T-helper 17 cell (primary cell): ENCODE data around the gene CTNS. TPM values are rescaled to one million over a fixed set of nuclear protein-coding genes. Genes with fewer than 3 reads are reported as not detected.

Experiments used
- ATAC-seq: fragments of 150-1000 bp; cut with Tn5 transposase; 2 replicates; pipeline ENCODE4 v1.10.0; 2021; ENCODE audit warnings: mild to moderate bottlenecking, moderate library complexity
- DNase-seq, 3 donors: peaks; one replicate each; pipeline versions ENCODE4 v3.0.0 to v3.0.0-alpha.2; 2020 to 2021
- H3K9me3 ChIP-seq: one replicate; pipeline ENCODE4 v1.7.0; 2013; ENCODE audit warnings: low read length, mild to moderate bottlenecking; ENCODE audit not compliant: control insufficient read depth, poor library complexity, severe bottlenecking
- H3K27ac Mint-ChIP-seq: one replicate; pipeline ENCODE4 v1.8.0; 2022; ENCODE audit warnings: mild to moderate bottlenecking, moderate library complexity, mixed read lengths
- H3K27me3 Mint-ChIP-seq: one replicate; pipeline ENCODE4 v1.8.0; 2022; ENCODE audit warnings: mixed read lengths
- H3K36me3 Mint-ChIP-seq: one replicate; pipeline ENCODE4 v1.8.0; 2022; ENCODE audit warnings: low read depth, mixed read lengths
- H3K4me1 Mint-ChIP-seq: one replicate; pipeline ENCODE4 v1.8.0; 2022; ENCODE audit warnings: mild to moderate bottlenecking, mixed read lengths
- H3K4me3 Mint-ChIP-seq: one replicate; pipeline ENCODE4 v1.8.0; 2022; ENCODE audit warnings: mild to moderate bottlenecking, moderate library complexity, mixed read lengths
- total RNA-seq, 4 donors: library from RNA in 2 of 4; stranded (reverse) in 2 of 4; gene quantifications; one replicate each; pipeline ENCODE4 v1.2.3 and lab custom pipeline; 2022 to 2026

Gene CTNS
- total RNA-seq (1 to 10 TPM; 6.9 to 7.4 TPM), total RNA-seq (lab: John Stamatoyannopoulos, UW) (12.1 to 23.6 reads per million in 2 donors)

GRCh38 chr17:3636154-3636907, at the start of gene CTNS, which contains the start of gene SHPK:
TSS of gene CTNS (plus strand) at chr17:3636760. CDS start at chr17:3640207, 3,447 bp downstream.
TSS of gene SHPK (minus strand) at chr17:3636250. CDS start at chr17:3636219, 31 bp downstream.
- peak; percentile 91 to 95 (median 93) for DNase-seq
- H3K27ac Mint-ChIP-seq = peak within 1 kb of the TSS; percentile 92
- no peaks in the 10 kb centered on the region for H3K27me3 Mint-ChIP-seq
- ATAC-seq = peak; percentile 98
- peak within 1 kb of the TSS; percentile 95 for H3K4me3 Mint-ChIP-seq
- peaks cover 23% of the 10 kb centered on the region for H3K4me1 Mint-ChIP-seq
- H3K36me3 Mint-ChIP-seq = no peaks in the 10 kb centered on the region
- H3K9me3 ChIP-seq = no peaks in the 10 kb centered on the region

DNA sequence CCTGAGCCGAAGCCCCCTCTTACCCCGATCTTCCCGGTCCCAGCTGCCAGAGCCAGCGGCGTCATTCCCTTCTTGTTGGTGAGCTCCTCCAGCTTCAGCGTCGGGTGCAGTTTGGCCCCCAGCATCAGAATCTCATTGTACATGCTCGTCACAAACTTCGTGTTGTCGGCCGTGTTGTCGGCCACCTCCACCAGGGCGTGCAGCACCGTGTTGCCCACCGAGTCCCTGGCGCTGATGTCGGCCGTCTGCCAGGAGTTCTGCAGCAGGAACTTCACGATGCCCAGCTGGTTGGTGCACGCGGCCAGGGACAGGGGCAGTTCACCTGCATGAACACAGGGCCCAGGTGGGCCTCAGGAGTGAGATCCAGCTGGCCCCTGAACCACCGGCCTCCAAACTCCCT, 46.8 kb upstream of the CTNS start:
- Mint-ChIP-seq H3K4me1 (peaks cover 3% of the 10 kb centered on the region), H3K27ac (peak overlapping the region; percentile 53), H3K27me3 (no peaks in the 10 kb centered on the region), H3K4me3 (no peak overlapping the region), H3K36me3 (peaks cover 3% of the 10 kb centered on the region)
- no peak for DNase-seq
- no peak for ATAC-seq
- no peaks in the 10 kb centered on the region for H3K9me3 ChIP-seq

- H3K9me3 ChIP-seq = no peaks in the 10 kb centered on the region
- no peak overlapping the region for H3K27ac Mint-ChIP-seq
- ATAC-seq (no peak), DNase-seq (no peak)
- no peaks in the 10 kb centered on the region for H3K27me3 Mint-ChIP-seq
- peaks cover 3% of the 10 kb centered on the region for H3K4me1 Mint-ChIP-seq
- H3K36me3 Mint-ChIP-seq = peaks cover 3% of the 10 kb centered on the region
- no peak overlapping the region for H3K4me3 Mint-ChIP-seq
These were observed 46.3 kb upstream of the CTNS start for GRCh38 chr17:3590231-3590630.

DNA sequence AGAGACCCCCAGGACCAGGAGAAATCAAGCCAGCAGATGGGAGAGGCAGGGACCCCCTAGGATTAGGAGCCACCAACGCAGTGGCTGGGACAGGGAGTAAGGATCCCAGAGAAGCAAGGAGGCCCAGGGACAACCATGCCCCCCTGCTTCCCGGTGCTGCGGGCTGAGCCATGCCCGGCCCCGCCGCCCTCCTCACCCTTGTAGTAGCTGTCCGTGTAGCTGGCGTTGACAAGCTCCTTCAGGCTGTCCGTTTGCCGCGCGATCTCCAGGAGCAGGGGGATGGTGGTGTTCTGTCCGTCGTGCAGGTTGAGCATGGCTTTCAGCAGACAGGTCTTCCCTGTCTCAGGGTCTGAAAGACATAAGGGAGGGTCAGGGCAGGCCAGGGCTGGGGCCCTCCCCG, 45.8 kb upstream of the CTNS start:
- peaks cover 3% of the 10 kb centered on the region for H3K4me1 Mint-ChIP-seq
- no peak overlapping the region for H3K27ac Mint-ChIP-seq
- no peaks in the 10 kb centered on the region for H3K27me3 Mint-ChIP-seq
- no peak for DNase-seq
- H3K4me3 Mint-ChIP-seq = no peak overlapping the region
- H3K9me3 ChIP-seq = no peaks in the 10 kb centered on the region
- no peak for ATAC-seq
- H3K36me3 Mint-ChIP-seq = peaks cover 3% of the 10 kb centered on the region

GRCh38 chr17:3592216-3592860, 44.2 kb upstream of the CTNS start:
- no peaks in the 10 kb centered on the region for H3K9me3 ChIP-seq
- peaks cover 3% of the 10 kb centered on the region for H3K36me3 Mint-ChIP-seq
- ATAC-seq (no peak), DNase-seq (no peak)
- no peaks in the 10 kb centered on the region for H3K27me3 Mint-ChIP-seq
- no peak overlapping the region for H3K27ac Mint-ChIP-seq
- H3K4me3 Mint-ChIP-seq = no peak overlapping the region
- peaks cover 6% of the 10 kb centered on the region for H3K4me1 Mint-ChIP-seq

GRCh38 chr17:3593384-3593783, 43.2 kb upstream of the CTNS start:
- H3K4me1 Mint-ChIP-seq = peaks cover 6% of the 10 kb centered on the region

GRCh38 chr17:3594051-3594800, 42.3 kb upstream of the CTNS start:
- H3K9me3 ChIP-seq = no peaks in the 10 kb centered on the region
- DNase-seq (no peak), ATAC-seq (no peak)
- no peaks in the 10 kb centered on the region for H3K27me3 Mint-ChIP-seq
- no peak overlapping the region for H3K27ac Mint-ChIP-seq
- peaks cover 6% of the 10 kb centered on the region for H3K4me1 Mint-ChIP-seq
- peaks cover 3% of the 10 kb centered on the region for H3K36me3 Mint-ChIP-seq
- no peak overlapping the region for H3K4me3 Mint-ChIP-seq

More at GRCh38 chr17:3593384-3593783, 43.2 kb upstream of the CTNS start:
- Mint-ChIP-seq H3K4me3 (no peak overlapping the region), H3K27me3 (no peaks in the 10 kb centered on the region), H3K36me3 (peaks cover 3% of the 10 kb centered on the region), H3K27ac (no peak overlapping the region)
- no peaks in the 10 kb centered on the region for H3K9me3 ChIP-seq
- ATAC-seq (no peak), DNase-seq (no peak)

- Mint-ChIP-seq H3K4me1 (peaks cover 3% of the 10 kb centered on the region), H3K27me3 (no peaks in the 10 kb centered on the region), H3K36me3 (no peaks in the 10 kb centered on the region), H3K4me3 (no peak overlapping the region), H3K27ac (no peak overlapping the region)
- no peak for ATAC-seq
- no peak for DNase-seq
- no peaks in the 10 kb centered on the region for H3K9me3 ChIP-seq
These were observed 41.6 kb upstream of the CTNS start for GRCh38 chr17:3594976-3595375.

GRCh38 chr17:3596804-3597464, 39.6 kb upstream of the CTNS start:
- peaks cover 5% of the 10 kb centered on the region for H3K4me1 Mint-ChIP-seq
- no peaks in the 10 kb centered on the region for H3K9me3 ChIP-seq
- DNase-seq (no peak), ATAC-seq (no peak)
- H3K4me3 Mint-ChIP-seq = no peak overlapping the region
- H3K27me3 Mint-ChIP-seq = no peaks in the 10 kb centered on the region
- no peak overlapping the region for H3K27ac Mint-ChIP-seq
- no peaks in the 10 kb centered on the region for H3K36me3 Mint-ChIP-seq

DNA sequence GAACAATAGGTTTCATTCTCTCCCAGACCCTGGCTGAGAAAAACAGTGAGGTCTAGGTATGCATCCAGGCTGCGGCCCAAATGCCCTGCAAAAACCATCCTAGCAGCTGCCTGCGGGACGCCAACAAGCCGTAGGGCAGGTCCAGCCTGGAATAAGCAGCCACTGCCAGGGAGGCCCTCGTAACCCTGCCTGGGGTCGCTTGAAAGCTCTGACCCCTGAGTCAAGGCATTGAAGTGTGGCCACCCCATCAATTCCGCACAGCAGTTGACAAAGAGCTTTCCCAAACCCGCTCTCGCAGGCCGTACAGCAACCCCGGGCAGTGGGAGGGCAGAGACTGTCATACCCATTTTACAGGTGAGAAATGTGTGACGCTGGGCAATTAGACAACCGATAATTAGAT, 38.5 kb upstream of the CTNS start:
- H3K4me1 Mint-ChIP-seq = peaks cover 5% of the 10 kb centered on the region
- no peaks in the 10 kb centered on the region for H3K27me3 Mint-ChIP-seq

GRCh38 chr17:3600529-3601205, 35.9 kb upstream of the CTNS start:
- no peaks in the 10 kb centered on the region for H3K9me3 ChIP-seq
- ATAC-seq (no peak), DNase-seq (no peak)
- Mint-ChIP-seq H3K36me3 (no peaks in the 10 kb centered on the region), H3K27ac (no peak overlapping the region), H3K4me1 (peaks cover 9% of the 10 kb centered on the region), H3K4me3 (no peak overlapping the region), H3K27me3 (no peaks in the 10 kb centered on the region)

More for the DNA sequence above, 38.5 kb upstream of the CTNS start:
- ATAC-seq = no peak
- Mint-ChIP-seq H3K27ac (peak overlapping the region; percentile 37), H3K4me3 (no peak overlapping the region), H3K36me3 (no peaks in the 10 kb centered on the region)
- DNase-seq = no peak
- H3K9me3 ChIP-seq = no peaks in the 10 kb centered on the region

GRCh38 chr17:3602499-3602898, 34.1 kb upstream of the CTNS start:
- ATAC-seq (no peak), DNase-seq (no peak)
- no peak overlapping the region for H3K4me3 Mint-ChIP-seq
- H3K36me3 Mint-ChIP-seq = no peaks in the 10 kb centered on the region
- no peaks in the 10 kb centered on the region for H3K9me3 ChIP-seq
- peaks cover 6% of the 10 kb centered on the region for H3K4me1 Mint-ChIP-seq
- H3K27ac Mint-ChIP-seq = no peak overlapping the region
- H3K27me3 Mint-ChIP-seq = no peaks in the 10 kb centered on the region
